Cerebellar nuclear complex (tissue), 1 donor: Measurements from ENCODE around the gene HCK.

Experiments used
- DNase-seq, 2 experiments: peaks; one replicate each; lab custom pipeline; 2025; lab: John Stamatoyannopoulos, UW

The HCK gene

DNA sequence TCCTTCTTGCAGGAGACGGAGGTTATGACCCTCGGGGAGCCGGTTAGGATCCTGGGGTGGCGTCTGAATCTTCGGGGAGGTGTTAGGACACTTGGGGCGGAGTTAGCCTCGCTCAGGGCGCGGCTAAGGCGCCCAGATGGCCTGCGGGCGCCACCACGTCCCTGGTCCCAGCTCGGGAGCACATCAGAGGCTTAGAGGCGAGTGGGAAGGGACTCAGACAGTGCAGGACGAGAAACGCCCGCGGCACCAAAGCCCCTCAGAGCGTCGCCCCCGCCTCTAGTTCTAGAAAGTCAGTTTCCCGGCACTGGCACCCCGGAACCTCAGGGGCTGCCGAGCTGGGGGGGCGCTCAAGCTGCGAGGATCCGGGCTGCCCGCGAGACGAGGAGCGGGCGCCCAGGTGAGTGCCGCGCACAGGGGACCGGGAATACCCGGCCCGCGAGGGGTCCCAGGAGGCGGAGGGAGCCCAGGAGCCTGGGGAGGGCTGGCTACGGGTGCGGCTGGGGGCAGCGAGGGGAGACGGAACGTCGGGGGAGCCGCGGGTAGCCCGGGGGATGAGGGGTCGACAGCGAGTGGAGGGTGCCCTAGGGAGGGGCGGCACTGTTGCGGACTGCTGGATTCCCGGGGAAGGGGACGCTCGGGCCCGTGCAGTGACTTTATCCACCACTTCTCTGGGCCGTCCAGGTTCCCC, at the start of gene HCK:
Gene HCK, plus strand, starts transcription at position 153 of the 688 bp plus-strand sequence.
- DNase-seq = no peak

DNA sequence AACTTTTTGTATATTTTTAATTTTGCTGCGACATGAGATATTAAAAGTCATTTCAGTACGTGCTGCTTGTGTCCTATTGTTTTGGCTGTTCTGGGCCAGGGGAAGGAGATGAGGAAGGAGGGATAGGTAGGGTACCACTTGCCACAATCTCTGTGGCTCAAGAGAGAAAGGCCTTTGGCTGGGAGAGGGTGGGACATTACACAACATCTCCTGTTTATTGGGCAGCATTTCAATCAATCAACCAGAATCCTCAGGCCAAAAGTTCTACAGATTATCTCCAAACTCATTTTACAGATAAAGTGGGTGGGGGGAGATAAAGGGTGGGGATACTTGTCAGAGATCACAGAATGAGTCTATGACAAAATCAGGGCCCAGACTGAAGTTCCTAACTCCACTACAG, 48.7 kb upstream of the HCK start:
- no peak for DNase-seq

DNA sequence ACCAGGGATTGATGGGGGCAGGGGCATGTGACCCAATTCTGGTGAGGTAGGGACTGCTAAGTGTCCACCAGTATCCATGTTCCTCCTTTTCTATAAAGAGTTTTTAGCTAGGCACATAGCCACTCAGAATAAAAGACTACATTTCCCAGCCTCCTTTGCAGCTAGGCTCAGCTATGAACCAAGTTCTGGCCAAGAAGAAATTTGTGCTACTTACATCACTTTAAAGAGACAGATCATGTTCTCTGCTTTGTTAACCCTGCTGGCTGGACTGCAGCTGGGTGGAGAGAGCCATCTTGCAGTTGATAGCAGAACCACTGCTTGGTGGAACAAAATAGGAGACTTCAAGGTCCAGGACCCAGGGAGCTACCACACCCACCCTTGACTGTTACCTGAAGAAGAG, 47.1 kb upstream of the HCK start:
- DNase-seq = no peak

DNA sequence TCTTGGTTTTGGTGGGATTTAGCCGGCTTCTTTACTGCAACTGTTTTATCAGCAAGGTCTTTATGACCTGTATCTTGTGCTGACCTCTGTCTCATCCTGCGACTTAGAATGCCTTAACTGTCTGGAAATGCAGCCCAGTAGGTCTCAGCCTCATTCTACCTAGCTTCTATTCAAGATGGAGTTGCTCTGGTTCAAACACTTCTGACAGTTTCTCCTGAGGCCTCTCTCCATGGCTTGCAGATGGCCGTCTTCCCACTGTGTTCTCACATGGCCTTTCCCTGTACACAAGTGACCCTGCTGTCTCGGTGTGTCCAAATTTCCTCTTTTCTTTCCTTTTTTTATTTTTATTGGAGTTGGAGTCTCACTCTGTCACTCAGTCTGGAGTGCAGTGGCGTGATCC, 46.0 kb upstream of the HCK start:
- DNase-seq = no peak

DNA sequence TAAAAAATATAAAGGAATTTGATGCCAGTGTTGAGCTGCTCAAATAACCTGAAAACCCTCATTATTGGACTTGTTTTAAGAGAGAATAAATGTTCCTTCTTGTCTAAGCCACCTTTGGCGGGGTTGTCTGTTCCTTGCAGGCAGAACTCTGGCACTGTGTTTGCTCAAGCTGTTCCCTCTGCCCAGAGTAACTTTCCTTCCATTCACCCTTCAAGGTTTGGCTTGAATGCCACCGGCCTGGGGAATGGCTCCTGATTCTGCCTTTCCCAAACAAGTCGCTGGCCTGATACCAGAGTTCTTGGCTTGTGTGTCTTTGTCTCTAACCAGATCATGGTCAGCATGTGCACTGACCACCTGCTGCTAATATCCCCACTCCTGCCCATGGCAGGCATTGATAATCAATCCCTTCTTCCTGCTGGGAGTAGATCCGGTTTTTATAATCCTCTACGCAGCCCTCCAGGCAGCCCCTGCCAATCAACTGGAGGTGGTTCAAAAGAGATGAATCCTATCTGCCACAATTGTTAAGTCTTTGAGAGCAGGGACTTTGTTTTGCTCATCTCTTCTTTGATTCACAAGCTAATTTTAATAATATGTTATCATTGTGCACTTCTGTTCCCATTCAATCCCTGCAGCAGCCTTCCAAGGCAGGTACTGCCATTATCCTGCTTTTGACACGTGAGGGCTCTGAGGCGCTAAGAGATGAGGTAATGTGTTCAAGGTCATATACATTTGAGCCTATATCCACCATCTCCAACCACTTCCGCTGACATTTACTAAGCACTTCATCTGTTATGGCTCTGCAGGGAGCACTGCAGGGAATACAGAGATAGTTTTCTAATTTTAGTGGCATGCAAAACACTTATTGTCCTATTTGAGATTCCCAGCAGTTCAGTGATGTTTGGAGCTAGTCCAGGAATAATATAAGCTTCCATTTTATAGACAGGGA, 44.9 kb upstream of the HCK start:
- peak; percentile 49 to 87 for DNase-seq

DNA sequence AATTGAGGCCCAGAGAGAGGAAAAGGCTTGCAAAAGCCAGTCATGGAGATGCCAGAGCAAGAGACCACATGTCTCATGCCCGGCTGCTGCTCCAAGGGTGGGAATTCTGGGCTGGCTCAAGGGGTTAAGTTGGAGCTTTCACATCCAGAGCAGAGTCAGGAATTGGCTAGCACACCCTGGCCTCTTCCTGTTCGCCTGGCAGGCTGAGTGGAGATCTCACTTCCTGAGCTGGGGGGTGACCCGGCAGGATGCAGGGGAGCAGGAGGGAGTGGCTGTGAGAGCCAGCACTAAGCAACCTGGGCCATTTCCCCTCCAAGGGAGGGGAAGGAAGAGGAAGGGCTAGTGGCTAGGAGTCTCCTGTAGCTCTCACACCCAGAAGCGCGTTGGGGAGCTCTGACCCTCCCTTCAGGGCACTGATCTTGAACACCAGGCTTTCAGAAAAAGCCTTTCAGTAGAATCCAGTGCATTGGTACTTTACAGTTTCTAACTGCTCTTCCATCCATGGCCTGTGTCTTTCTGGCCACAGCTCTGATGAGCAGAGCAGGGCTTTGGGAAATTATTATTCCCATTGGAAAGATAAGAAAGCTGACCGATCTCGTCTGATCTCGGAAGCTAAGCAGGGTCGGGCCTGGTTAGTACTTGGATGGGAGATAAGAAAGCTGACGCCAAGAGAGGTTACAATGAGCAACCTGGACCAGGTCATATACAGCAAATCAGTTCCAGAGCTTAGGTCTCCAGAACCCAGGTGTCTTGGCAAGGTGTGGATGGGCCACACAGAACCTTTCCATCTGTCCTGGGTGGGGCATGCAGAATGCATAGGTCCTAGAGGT, 44.0 kb upstream of the HCK start:
- DNase-seq = peak in 1 of 2 experiments; percentile 61

DNA sequence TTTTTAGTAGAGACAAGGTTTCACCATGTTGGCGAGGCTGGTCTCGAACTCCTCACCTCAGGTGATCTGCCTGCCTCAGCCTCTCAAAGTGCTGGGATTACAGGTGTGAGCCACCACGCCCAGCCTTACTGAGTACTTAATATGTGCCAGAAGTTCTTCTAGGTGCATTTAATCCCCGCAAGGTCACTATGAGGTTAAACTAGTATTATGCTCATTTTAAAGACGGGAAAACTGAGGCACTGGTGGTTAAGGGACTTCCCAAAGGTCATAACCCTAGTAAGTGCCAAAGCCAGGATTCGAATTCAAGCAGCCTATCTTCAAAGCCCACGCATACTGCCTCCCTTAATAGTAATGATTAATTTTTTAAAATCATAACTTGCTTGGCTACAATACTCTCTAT, 42.5 kb upstream of the HCK start:
- no peak for DNase-seq

DNA sequence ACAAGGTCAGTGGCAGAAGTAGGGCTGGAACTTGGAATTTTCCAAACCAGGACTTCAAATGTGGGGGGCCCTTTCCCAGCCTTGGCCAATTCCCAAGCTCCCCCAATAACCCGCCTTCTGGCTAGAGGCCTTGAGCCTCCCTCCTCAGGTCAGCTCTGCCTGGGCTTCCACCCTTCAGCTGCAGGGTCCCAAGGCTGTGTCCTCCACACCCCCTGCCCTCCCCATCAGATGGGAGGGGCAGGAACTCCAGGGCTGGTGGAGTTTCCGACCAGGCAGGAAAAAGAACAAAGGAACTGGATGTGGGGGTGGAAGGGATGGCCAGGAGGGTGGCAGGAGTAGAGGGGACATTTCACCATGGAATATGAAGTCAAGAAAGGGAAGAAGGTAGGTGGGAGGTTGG, 41.9 kb upstream of the HCK start, which contains the start of gene CCM2L:
Gene CCM2L, plus strand, starts transcription at position 338 of the 400 bp plus-strand sequence. Its CDS starts 17 bp downstream, at position 355.
- DNase-seq = no peak

DNA sequence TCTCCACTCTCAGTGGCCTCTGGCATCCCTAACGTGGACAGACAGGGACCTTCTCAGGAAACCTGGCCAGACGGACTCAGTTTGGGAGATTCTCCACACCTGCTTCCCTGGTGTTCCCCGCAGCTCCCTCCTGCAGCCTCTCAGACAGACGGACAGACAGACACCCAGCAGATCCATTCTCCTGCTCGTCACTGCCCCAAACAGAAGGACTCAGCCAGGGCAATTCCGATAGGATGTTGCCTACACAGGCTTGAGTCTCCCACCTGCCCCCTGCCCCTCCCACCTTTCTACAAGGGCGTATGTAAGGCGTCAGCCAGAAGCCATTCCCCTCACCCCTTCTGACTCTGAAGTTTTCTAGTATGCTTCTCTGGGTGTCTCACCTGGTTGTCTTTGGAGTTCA, 41.4 kb upstream of the HCK start:
- DNase-seq = no peak

DNA sequence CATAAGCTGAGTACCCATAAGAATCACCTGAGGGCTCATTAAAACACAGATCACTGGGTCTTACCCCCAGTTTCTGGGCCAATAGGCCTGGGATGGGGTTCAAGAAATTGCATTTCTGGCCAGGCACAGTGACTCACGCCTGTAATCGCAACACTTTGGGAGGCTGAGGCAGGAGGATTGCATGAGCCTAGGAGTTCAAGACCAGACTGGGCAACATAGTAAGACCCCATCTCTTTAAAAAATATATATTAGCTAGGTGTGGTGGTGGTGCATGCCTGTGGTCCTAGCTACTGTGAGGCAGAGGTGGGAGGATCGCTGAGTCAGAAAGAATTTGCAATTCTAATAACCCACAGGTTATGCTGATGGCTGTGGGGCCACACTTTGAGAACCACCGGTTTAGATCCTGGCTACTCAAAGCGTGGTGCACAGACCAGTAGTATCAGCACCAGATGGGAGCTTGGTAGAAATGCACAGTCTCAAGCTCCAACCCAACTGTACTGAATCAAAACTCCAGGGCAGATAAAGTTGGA, 39.8 kb upstream of the HCK start:
- DNase-seq = no peak

DNA sequence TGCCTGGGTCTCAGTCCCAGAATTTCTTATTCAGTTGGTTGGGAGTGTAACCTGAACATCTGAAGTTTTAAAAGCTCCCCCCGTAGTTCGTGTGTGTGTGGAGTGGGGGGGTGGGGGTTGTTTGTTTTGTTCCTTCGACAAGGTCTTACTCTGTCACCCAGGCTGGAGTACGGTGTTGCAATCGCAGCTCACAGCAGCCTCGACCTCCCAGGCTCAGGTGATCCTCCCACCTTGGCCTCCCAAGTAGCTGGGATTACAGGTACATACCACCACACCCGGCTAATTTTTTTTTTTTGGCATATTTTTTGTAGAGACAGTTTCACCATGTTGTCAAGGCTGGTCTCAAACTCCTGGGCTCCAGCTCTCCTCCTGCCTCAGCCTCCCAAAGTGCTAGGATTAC, 38.7 kb upstream of the HCK start:
- DNase-seq = no peak

DNA sequence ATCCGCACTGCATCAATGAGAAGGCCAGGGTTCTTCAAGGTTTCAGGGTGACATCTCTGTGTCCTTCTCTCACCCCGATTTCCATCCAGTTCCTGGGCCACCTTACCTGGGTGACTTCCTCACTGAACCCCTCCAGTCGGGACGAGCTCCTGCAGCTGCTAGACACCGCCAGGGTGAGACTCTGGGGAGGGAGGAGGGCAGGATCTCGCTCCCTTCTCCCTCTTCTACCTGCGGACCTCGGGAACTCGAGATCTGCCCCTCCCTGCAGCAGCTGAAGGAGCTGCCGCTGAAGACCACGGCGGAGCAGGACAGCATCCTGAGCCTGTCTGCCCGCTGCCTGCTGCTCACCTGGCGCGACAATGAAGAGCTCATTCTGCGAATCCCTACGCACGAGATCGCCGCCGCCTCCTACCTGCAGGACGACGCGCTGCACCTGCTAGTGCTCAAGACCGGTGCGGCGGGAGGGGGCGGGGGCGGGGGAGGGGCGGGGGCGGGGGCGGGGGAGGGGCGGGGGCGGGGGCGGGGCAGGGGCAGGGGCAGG, 34.3 kb upstream of the HCK start:
- peak in 1 of 2 experiments; percentile 32 for DNase-seq

DNA sequence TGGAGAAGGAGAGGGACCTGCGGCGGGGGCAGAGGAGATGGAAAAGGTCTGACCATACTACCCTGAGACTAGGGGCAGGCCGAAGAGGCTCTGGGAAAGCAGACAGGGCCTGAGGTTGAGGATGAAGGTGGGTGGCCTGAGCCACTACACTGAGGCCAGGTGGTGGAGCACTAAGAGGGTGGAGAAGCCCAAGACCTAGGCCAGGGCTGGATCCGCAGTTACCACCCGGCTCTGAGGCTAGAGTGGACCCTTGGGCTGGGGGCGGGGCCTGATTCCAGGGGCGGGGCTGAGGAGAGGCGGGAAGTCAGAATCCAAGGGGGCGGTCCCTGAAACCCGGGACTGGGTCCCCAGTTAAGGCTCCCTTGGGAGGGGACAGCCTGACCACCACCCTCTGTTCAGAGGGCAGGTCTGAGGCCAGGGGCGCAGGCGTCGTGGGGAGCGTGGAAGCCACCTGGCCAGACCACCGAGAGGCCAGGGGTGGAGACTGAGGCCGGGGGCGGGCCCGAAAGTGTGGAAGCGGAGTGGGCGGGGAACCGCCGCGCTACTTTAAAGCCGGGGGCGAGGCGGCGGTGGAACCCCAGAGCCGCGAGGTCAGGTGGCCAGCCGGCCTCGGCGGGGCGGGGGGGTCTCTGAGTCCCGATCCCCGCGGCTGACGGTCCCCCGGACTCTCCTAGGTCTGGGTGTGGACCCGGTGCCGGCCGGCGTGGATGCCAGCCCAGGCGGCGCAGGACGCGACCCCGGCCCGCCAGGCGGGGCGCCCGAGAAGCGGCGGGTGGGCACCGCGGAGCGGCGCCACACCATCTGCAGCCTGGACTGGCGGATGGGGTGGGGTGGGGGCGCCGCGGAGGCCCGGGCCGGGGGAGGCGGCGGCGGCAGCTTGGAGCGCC, 33.5 kb upstream of the HCK start:
- no peak for DNase-seq

DNA sequence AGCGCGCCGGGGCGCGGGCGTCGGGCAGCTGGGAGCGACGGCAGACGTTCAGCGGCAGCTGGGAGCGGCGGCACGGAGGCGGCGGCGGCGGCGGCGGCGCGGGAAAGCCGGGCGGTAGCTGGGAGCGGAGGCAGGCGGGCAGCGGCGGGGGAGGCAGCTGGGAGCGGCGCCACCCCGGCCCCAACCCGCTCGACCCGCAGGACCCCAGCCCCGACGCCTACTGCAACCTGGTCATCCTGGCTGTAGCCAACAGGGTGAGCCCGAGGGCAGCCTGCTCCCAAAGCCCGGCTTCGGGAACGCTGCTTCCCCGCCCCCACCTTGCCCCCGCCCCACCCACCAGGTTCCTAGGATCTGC, 32.9 kb upstream of the HCK start:
- no peak for DNase-seq

DNA sequence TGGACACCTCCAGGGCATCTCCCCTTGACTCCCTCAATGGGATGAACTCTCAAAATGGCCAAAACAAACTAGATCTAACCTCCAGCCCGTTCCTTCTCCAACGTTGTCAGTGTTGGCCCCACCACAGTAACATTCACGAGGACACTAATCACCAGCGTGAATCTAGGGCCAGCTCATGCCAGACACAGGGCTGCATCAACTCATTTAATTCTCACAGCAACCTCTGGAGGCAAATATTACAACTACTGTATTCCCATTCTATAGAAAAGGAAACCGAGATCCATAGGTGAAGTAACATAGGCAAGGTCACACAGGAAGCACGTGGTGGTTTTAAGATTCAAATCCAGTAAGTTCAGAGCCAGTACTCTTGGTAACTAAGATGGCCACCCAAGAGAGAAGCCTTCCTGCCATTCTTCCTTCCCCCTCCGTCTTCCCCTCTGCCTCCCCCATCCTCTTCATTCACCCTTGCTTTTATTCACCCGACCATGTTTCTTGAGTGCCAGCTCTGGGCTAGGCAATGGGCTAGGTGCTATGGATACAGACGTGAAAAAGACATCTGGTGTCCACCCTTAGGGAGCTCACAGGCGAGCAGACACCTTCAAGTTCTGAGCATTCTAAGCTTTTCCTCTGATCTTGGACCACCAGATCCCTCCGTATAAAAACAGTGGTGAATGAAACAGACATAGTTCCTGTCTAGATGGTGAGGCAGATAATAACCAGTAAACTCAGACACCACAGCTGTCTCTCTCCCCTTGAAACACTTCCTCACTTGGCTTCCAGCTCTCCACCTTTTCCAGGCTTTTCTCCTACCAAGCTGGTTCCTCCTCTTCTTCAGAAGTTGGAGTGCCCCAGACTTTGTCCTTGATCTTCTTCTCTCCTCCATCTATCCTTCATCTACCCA, 32.2 kb upstream of the HCK start:
- DNase-seq = no peak

DNA sequence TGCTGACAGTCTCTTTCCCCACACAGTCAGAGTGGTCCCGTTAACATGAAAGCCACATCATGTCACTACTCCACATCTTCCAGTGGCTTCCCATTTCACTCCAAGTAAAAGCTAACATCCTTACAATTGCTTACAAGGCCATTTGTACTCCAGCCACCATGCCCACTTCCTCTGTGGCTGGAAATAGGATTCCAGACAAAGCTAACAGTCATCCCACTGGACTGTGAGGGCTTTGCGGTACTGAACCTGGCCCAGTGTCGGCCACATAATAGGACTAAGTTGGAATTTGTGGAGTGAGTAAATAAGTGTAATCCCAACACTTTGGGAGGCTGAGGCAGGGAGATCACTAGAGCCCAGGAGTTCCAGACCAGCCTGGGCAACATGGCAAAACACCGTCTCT, 31.0 kb upstream of the HCK start:
- DNase-seq = no peak

DNA sequence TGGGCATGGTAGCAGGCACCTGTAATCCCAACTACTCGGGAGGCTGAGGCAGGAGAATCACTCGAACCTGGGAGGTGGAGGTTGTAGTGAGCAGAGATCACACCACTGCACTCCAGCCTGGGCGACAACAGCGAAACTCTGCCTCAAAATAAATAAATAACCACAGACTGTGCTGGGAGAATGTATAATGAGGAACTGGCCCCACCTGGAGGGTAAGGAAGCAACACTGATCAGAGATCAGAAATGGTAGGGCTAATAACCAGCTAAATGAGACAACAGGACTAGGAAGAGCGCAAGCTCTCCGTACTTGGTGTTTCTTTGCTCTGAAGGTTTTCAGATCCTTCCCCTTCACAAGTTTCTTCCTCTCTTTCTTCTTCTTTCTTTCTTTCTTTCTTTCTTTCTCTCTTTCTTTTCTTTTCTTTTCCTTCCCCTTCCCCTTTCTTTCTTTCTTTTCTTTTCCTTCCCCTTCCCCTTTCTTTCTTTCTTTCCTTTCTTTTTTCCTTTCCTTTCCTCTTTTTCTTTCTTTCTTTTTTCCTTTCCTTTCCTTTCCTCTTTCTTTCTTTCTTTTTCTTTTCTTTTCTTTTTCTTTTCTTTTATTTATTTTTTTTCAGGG, 27.3 kb upstream of the HCK start:
- DNase-seq = no peak

DNA sequence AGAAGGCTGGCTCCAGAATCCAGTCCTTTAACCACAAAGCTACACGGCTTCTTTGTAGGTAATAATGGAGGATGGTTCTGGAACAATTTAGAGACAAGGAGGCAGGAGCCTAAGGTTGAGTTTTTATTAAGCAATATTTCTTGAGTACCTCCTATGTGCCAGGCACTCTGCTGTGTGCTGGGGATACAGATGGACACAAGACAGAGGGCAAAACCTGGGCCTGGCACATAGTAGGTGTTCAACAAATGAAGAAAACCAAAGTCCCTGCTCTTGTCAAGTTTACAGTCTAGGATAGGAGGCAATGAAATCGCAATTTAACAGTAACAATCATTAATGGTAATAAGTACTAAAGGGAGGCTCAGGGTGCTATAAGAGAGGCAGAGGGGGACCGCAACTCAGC, 24.4 kb upstream of the HCK start:
- DNase-seq = no peak

DNA sequence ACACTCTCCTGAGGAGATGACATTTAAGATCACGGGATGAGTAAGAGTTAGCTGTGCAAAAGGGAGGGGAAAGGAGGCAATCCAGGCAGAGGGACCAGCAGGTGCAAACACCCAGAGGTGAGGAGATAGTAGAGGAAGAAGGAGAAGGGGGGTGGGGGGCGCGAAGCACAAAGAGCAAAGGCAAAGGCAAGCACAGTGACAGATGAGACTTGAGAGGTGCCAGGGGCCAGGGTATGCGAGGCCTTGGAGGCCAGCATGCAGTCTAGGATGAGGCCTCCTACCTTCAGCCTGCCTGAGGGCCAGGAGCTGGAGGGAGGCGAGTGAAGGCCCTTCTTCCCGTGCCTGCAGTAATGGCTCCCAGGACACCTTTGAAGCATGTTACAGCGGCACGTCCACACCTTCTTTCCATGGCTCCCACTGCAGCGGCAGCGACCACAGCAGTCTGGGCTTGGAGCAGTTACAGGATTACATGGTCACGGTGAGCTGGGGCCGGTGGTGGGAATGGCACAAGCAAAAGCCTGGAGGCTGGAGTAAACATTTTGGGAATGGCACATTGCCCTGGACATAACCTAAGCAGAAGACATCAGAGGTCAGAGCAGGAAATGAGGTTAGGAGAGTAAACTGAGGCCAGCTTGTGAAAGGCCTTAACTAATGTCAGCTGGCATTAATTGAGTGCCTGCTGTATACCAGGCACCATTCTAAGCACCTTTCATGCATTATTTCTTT, 23.2 kb upstream of the HCK start:
- DNase-seq = peak in 1 of 2 experiments; percentile 40
